ENCODE data around the gene ARRDC4. TPM values are rescaled to one million over a fixed set of nuclear protein-coding genes. Genes with fewer than 3 reads are reported as not detected.

ARRDC4 gene
- total RNA-seq, 2 experiments from 2014 or later = not detected

DNA sequence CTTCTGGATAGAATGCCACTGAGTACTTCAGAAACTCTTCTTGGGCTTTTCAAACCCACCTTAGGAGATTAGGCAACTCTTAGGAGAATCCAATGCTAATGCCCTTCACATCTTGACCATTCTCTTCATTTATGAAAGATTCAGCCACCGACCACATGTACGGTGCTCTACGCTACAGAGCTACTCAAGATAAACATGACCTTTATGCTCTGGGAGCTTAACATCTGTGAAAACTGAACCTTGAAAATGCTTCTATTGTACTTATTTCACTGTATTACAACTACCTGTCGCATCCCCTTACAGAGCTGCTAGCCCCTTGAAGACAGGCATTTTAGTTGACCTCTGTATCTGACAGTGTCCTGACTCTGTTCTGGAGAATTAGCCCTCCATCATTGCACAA, 19.5 kb upstream of the ARRDC4 start:
- no peak overlapping the region for H3K4me3 ChIP-seq (ENCODE audit: low read depth, low read length, poor library complexity, severe bottlenecking)
- BruUV-seq (replicated peaks) = no TSS peak
- H3K4me1 ChIP-seq (ENCODE audit: insufficient read depth, low read length, poor library complexity, severe bottlenecking) = no peaks in the 10 kb centered on the region
- no peak overlapping the region for H2AFZ ChIP-seq (ENCODE audit: low read length)
- no peak for DNase-seq (ENCODE audit: low spot score)
- H4K20me1 ChIP-seq (ENCODE audit: insufficient read depth, low read length) = no peaks in the 10 kb centered on the region
- H3K27ac ChIP-seq (ENCODE audit: low read depth, low read length, poor library complexity, severe bottlenecking) = no peak overlapping the region
- intact Hi-C loops (cut with micrococcal nuclease; ENCODE audit: unreplicated experiment) = no loop called here
- POLR2A ChIA-PET = no interaction called here
- no peaks in the 10 kb centered on the region for H3K9me3 ChIP-seq (ENCODE audit: low read length)
- no peak overlapping the region for H3K4me2 ChIP-seq (ENCODE audit: low read length)
- TF ChIP-seq EZH2phosphoT487 (IDR thresholded peaks at IDR 0.05; ENCODE audit: borderline replicate concordance, low read depth, low read length) = no peak
- TF ChIP-seq, protein P1, sequence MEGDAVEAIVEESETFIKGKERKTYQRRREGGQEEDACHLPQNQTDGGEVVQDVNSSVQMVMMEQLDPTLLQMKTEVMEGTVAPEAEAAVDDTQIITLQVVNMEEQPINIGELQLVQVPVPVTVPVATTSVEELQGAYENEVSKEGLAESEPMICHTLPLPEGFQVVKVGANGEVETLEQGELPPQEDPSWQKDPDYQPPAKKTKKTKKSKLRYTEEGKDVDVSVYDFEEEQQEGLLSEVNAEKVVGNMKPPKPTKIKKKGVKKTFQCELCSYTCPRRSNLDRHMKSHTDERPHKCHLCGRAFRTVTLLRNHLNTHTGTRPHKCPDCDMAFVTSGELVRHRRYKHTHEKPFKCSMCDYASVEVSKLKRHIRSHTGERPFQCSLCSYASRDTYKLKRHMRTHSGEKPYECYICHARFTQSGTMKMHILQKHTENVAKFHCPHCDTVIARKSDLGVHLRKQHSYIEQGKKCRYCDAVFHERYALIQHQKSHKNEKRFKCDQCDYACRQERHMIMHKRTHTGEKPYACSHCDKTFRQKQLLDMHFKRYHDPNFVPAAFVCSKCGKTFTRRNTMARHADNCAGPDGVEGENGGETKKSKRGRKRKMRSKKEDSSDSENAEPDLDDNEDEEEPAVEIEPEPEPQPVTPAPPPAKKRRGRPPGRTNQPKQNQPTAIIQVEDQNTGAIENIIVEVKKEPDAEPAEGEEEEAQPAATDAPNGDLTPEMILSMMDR (conservative IDR thresholded peaks at IDR 0.05; ENCODE audit: low read length) = no peak
- CTCF ChIA-PET (ENCODE audit: unreplicated experiment) = no interaction called here
- no peaks in the 10 kb centered on the region for H3K79me2 ChIP-seq (ENCODE audit: insufficient read depth, low read depth, low read length)
- H3K9me2 ChIP-seq (ENCODE audit: insufficient read depth, low read length) = no peaks in the 10 kb centered on the region
- H3K36me3 ChIP-seq (ENCODE audit: insufficient read depth, low read length) = no peaks in the 10 kb centered on the region

DNA sequence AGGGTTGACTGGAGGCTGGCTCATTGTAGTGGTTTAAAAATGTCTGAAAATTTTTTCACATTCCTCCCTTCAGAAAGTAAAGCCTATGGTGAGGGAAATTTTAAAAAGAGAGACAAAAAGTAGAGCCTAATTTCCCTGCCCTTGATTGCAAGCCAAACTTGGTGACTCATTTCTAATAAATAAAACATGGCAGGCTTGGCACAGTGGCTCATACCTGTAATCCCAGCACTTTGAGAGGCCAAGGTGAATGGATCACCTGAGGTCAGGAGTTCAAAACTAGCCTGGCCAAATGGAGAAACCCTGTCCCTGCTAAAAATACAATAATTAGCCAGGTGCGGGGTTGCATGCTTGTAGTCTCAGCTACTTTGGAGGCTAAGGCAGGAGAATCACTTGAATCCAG, 18.9 kb upstream of the ARRDC4 start:
- Histone ChIP-seq H3K27ac (ENCODE audit: low read depth, low read length, poor library complexity, severe bottlenecking) (no peak overlapping the region), H3K9me2 (ENCODE audit: insufficient read depth, low read length) (no peaks in the 10 kb centered on the region), H3K79me2 (ENCODE audit: insufficient read depth, low read depth, low read length) (no peaks in the 10 kb centered on the region), H3K4me1 (ENCODE audit: insufficient read depth, low read length, poor library complexity, severe bottlenecking) (no peaks in the 10 kb centered on the region), H3K4me3 (ENCODE audit: low read depth, low read length, poor library complexity, severe bottlenecking) (no peak overlapping the region), H4K20me1 (ENCODE audit: insufficient read depth, low read length) (no peaks in the 10 kb centered on the region), H2AFZ (ENCODE audit: low read length) (no peak overlapping the region), H3K36me3 (ENCODE audit: insufficient read depth, low read length) (no peaks in the 10 kb centered on the region), H3K4me2 (ENCODE audit: low read length) (no peak overlapping the region), H3K9me3 (ENCODE audit: low read length) (no peaks in the 10 kb centered on the region)
- intact Hi-C loops (cut with micrococcal nuclease; ENCODE audit: unreplicated experiment) = no loop called here
- DNase-seq (ENCODE audit: low spot score) = no peak
- CTCF ChIA-PET (ENCODE audit: unreplicated experiment) = no interaction called here
- TF ChIP-seq EZH2phosphoT487 (IDR thresholded peaks at IDR 0.05; ENCODE audit: borderline replicate concordance, low read depth, low read length) = no peak
- TF ChIP-seq, protein P1 (conservative IDR thresholded peaks at IDR 0.05; ENCODE audit: low read length) = no peak
- no TSS peak for BruUV-seq (replicated peaks)
- POLR2A ChIA-PET = no interaction called here

DNA sequence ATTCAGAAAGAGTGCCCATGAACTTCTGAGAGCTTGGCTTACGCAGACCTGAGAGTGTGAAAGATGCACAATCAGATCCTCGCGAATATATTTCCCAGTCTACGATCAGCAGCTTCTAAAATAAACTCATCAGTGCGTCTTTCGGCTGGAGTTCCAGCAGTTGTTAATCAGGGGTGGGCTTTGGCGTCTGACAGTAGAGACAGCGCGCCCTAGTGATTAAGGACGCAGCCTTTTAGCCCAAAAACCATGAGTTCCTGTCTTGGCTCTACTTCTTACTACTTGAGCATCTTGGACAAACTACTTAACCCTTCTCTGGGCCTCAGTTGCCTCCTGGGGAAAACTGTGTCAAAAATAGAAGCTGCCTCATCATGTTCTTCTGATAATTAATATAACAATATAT, 15.8 kb upstream of the ARRDC4 start:
- H3K4me1 ChIP-seq (ENCODE audit: insufficient read depth, low read length, poor library complexity, severe bottlenecking) = no peaks in the 10 kb centered on the region
- POLR2A ChIA-PET = interaction anchor here (0.9 to 1.0 kb wide), 2 partner anchors 11 to 29 kb away, joined by 3 read pairs; no protein-coding TSS in a partner anchor

More for the DNA sequence above, 15.8 kb upstream of the ARRDC4 start:
- H3K4me2 ChIP-seq (ENCODE audit: low read length) = no peak overlapping the region
- CTCF ChIA-PET (ENCODE audit: unreplicated experiment) = no interaction called here
- H3K27ac ChIP-seq (ENCODE audit: low read depth, low read length, poor library complexity, severe bottlenecking) = no peak overlapping the region
- no peaks in the 10 kb centered on the region for H4K20me1 ChIP-seq (ENCODE audit: insufficient read depth, low read length)
- no peak for TF ChIP-seq EZH2phosphoT487 (IDR thresholded peaks at IDR 0.05; ENCODE audit: borderline replicate concordance, low read depth, low read length)
- TF ChIP-seq, protein P1 (conservative IDR thresholded peaks at IDR 0.05; ENCODE audit: low read length) = no peak
- no peak overlapping the region for H3K4me3 ChIP-seq (ENCODE audit: low read depth, low read length, poor library complexity, severe bottlenecking)
- H3K9me3 ChIP-seq (ENCODE audit: low read length) = no peaks in the 10 kb centered on the region
- BruUV-seq (replicated peaks) = no TSS peak
- no peaks in the 10 kb centered on the region for H3K36me3 ChIP-seq (ENCODE audit: insufficient read depth, low read length)
- H3K79me2 ChIP-seq (ENCODE audit: insufficient read depth, low read depth, low read length) = no peaks in the 10 kb centered on the region
- no peaks in the 10 kb centered on the region for H3K9me2 ChIP-seq (ENCODE audit: insufficient read depth, low read length)
- no peak for DNase-seq (ENCODE audit: low spot score)
- H2AFZ ChIP-seq (ENCODE audit: low read length) = no peak overlapping the region
- intact Hi-C loops (cut with micrococcal nuclease; ENCODE audit: unreplicated experiment) = no loop called here

Data from OCI-LY7 (cell line).